H9 (cell line): ENCODE measurements around the gene SSUH2. TPM values are rescaled to one million over a fixed set of nuclear protein-coding genes. Genes with fewer than 3 reads are reported as not detected.

ENCODE experiments used
- DNase-seq: peaks from one replicate; pipeline ENCODE4 v3.0.0-alpha.2; 2017
- H2AFZ ChIP-seq: one replicate; pipeline ENCODE4 v1.6.1; 2013; ENCODE audit warnings: mild to moderate bottlenecking, low read length, control low read depth, moderate library complexity
- H2AK5ac ChIP-seq: 2 replicates; pipeline ENCODE4 v1.6.1; 2013; ENCODE audit warnings: low read length, control low read depth, mixed read lengths; ENCODE audit not compliant: insufficient read length
- H2BK120ac ChIP-seq: one replicate; pipeline ENCODE4 v1.6.1; 2013; ENCODE audit warnings: low read depth, mild to moderate bottlenecking, low read length, control low read depth, inconsistent platforms; ENCODE audit not compliant: poor library complexity, severe bottlenecking
- H2BK12ac ChIP-seq: 2 replicates; pipeline ENCODE4 v1.6.1; 2013; ENCODE audit warnings: low read length, control low read depth, mixed read lengths, low read depth; ENCODE audit not compliant: insufficient read length
- H2BK15ac ChIP-seq: 2 replicates; pipeline ENCODE4 v1.6.1; 2013; ENCODE audit warnings: low read depth, low read length, control low read depth
- H2BK20ac ChIP-seq: one replicate; pipeline ENCODE4 v1.6.1; 2013; ENCODE audit warnings: low read depth, mild to moderate bottlenecking, low read length, control low read depth, inconsistent platforms; ENCODE audit not compliant: poor library complexity, severe bottlenecking
- H2BK5ac ChIP-seq: 2 replicates; pipeline ENCODE4 v1.6.1; 2013; ENCODE audit warnings: low read length, control low read depth, mixed read lengths; ENCODE audit not compliant: insufficient read length
- H3K14ac ChIP-seq: 2 replicates; pipeline ENCODE4 v1.6.1; 2013; ENCODE audit warnings: low read length, control low read depth; ENCODE audit not compliant: insufficient read depth
- H3K18ac ChIP-seq: 2 replicates; pipeline ENCODE4 v1.6.1; 2013; ENCODE audit warnings: low read depth, mild to moderate bottlenecking, mixed read lengths, low read length, control low read depth; ENCODE audit not compliant: insufficient read length
- H3K23ac ChIP-seq: 2 replicates; pipeline ENCODE4 v1.6.1; 2013; ENCODE audit warnings: low read length, control low read depth, mixed read lengths, low read depth; ENCODE audit not compliant: insufficient read length
- H3K23me2 ChIP-seq: 2 replicates; pipeline ENCODE4 v1.6.1; 2013; ENCODE audit warnings: low read depth, mild to moderate bottlenecking, mixed read lengths, low read length, control low read depth; ENCODE audit not compliant: insufficient read length, poor library complexity, severe bottlenecking
- H3K27ac ChIP-seq: 2 replicates; pipeline ENCODE4 v1.5.1; 2013; ENCODE audit warnings: low read length, control low read depth, mixed read lengths, low read depth; ENCODE audit not compliant: insufficient read length
- H3K27me3 ChIP-seq: 2 replicates; pipeline ENCODE4 v1.6.1; 2013; ENCODE audit warnings: low read length, control low read depth, inconsistent platforms; ENCODE audit not compliant: insufficient read depth
- H3K4ac ChIP-seq: 2 replicates; pipeline ENCODE4 v1.6.1; 2013; ENCODE audit warnings: low read depth, mild to moderate bottlenecking, control low read depth, inconsistent platforms, low read length, moderate library complexity
- H3K4me1 ChIP-seq: 2 replicates; pipeline ENCODE4 v1.6.1; 2013; ENCODE audit warnings: low read length, control low read depth, inconsistent platforms; ENCODE audit not compliant: insufficient read depth
- H3K4me2 ChIP-seq: 2 replicates; pipeline ENCODE4 v1.6.1; 2013; ENCODE audit warnings: low read length, control low read depth, mixed read lengths; ENCODE audit not compliant: insufficient read length, insufficient read depth
- H3K56ac ChIP-seq: 2 replicates; pipeline ENCODE4 v1.6.1; 2013; ENCODE audit warnings: low read depth, mild to moderate bottlenecking, mixed read lengths, low read length, control low read depth; ENCODE audit not compliant: insufficient read length
- H3K79me1 ChIP-seq: 2 replicates; pipeline ENCODE4 v1.6.1; 2013; ENCODE audit warnings: low read depth, mild to moderate bottlenecking, moderate library complexity, low read length, control low read depth, inconsistent platforms; ENCODE audit not compliant: insufficient read depth, poor library complexity, severe bottlenecking
- H3K79me2 ChIP-seq: 2 replicates; pipeline ENCODE4 v1.6.1; 2013; ENCODE audit warnings: low read length, control low read depth, inconsistent platforms; ENCODE audit not compliant: insufficient read depth
- H3K9ac ChIP-seq: 2 replicates; pipeline ENCODE4 v1.6.1; 2013; ENCODE audit warnings: low read length, control low read depth, mixed read lengths; ENCODE audit not compliant: insufficient read length; ENCODE audit errors: extremely low read depth
- H3K9me3 ChIP-seq: one replicate; pipeline ENCODE4 v1.6.1; 2013; ENCODE audit warnings: low read depth, low read length, inconsistent platforms; ENCODE audit not compliant: control insufficient read depth
- H3T11ph ChIP-seq: one replicate; pipeline ENCODE4 v1.6.1; 2013; ENCODE audit warnings: mild to moderate bottlenecking, low read length, control low read depth, inconsistent platforms
- H4K20me1 ChIP-seq: one replicate; pipeline ENCODE4 v1.6.1; 2013; ENCODE audit not compliant: control insufficient read depth, insufficient read length, insufficient read depth
- H4K5ac ChIP-seq: 2 replicates; pipeline ENCODE4 v1.6.1; 2013; ENCODE audit warnings: low read depth, mild to moderate bottlenecking, mixed read lengths, low read length, control low read depth; ENCODE audit not compliant: insufficient read length
- H4K8ac ChIP-seq: replicated peaks from 2 replicates; pipeline ENCODE4 v1.6.1; 2013; ENCODE audit warnings: low read length, control low read depth, mixed read lengths, low read depth; ENCODE audit not compliant: insufficient read length
- H4K91ac ChIP-seq: 2 replicates; pipeline ENCODE4 v1.6.1; 2013; ENCODE audit warnings: low read depth, mild to moderate bottlenecking, moderate library complexity, mixed read lengths, low read length, control low read depth; ENCODE audit not compliant: insufficient read length
- H3K27ac Mint-ChIP-seq, 3 experiments: 2 replicates in 2 of 3; 3 replicates in 1 of 3; pipeline ENCODE4 v1.8.0; 2020 to 2021; ENCODE audit warnings: mixed read lengths in 3 of 3, mild to moderate bottlenecking in 1 of 3, moderate library complexity in 1 of 3
- H3K27me3 Mint-ChIP-seq: 2 replicates; pipeline ENCODE4 v1.8.0; 2021; ENCODE audit warnings: low read depth, mild to moderate bottlenecking, moderate library complexity, mixed read lengths
- H3K36me3 Mint-ChIP-seq, 3 experiments: 2 replicates in 2 of 3; 3 replicates in 1 of 3; pipeline ENCODE4 v1.8.0; 2020 to 2021; ENCODE audit warnings: low read depth in 3 of 3, mixed read lengths in 3 of 3; ENCODE audit not compliant: insufficient read depth in 1 of 3
- H3K4me1 Mint-ChIP-seq, 2 experiments: 2 replicates each; pipeline ENCODE4 v1.8.0; 2020; ENCODE audit warnings: mixed read lengths in 2 of 2
- H3K4me3 Mint-ChIP-seq, 2 experiments: 2 replicates in 1 of 2; 3 replicates in 1 of 2; pipeline ENCODE4 v1.8.0; 2020 to 2021; ENCODE audit warnings: mild to moderate bottlenecking in 2 of 2, mixed read lengths in 2 of 2, moderate library complexity in 1 of 2
- H3K9me3 Mint-ChIP-seq, 2 experiments: 2 replicates in 1 of 2; 3 replicates in 1 of 2; pipeline ENCODE4 v1.8.0; 2020; ENCODE audit warnings: mild to moderate bottlenecking in 2 of 2, mixed read lengths in 2 of 2, moderate library complexity in 1 of 2
- CTCF ChIP-seq: fragments of 200-600 bp; sonication (generic); conservative IDR thresholded peaks from 3 replicates; pipeline ENCODE4 v1.8.0; 2021; ENCODE audit warnings: antibody characterized with exemption, mild to moderate bottlenecking
- WGBS: extraction: QIAGEN DNeasy Blood & Tissue Kit; methylation state at CpG from one replicate; pipeline ENCODE4 v1.1.7; 2013; ENCODE audit warnings: missing lambda C conversion rate, low lambda C conversion rate, mixed read lengths; ENCODE audit not compliant: insufficient read length; ENCODE audit errors: extremely low coverage; 5-methylcytosine and 5-hydroxymethylcytosine counted together
- total RNA-seq: library from RNA; stranded (reverse); gene quantifications from 2 replicates; pipeline ENCODE4 v1.2.1, GENCODE V29; 2021

The SSUH2 gene
- total RNA-seq, 1 experiment from 2014 or later = 0.61 TPM

GRCh38 chr3:8643693-8644365 is 769 bp downstream of the SSUH2 start:
- no peaks in the 10 kb centered on the region for H3K23me2 ChIP-seq
- no peak overlapping the region for H3K56ac ChIP-seq
- no peak overlapping the region for H2AK5ac ChIP-seq
- no peak overlapping the region for H3K4ac ChIP-seq
- H4K5ac ChIP-seq = no peak overlapping the region
- H3K79me2 ChIP-seq = no peaks in the 10 kb centered on the region
- H3K4me1 ChIP-seq = no peaks in the 10 kb centered on the region
- Mint-ChIP-seq H3K36me3 (no peaks in the 10 kb centered on the region), H3K4me3 (no peak overlapping the region), H3K4me1 (peaks cover 2 to 4% of the 10 kb centered on the region in 2 experiments; a peak in 2 of 4 replicates), H3K9me3 (no peaks in the 10 kb centered on the region), H3K27me3 (peaks cover 17% of the 10 kb centered on the region), H3K27ac (no peak overlapping the region)
- H4K20me1 ChIP-seq = no peaks in the 10 kb centered on the region
- no peak overlapping the region for H4K8ac ChIP-seq
- H4K91ac ChIP-seq = no peak overlapping the region
- no peak overlapping the region for H2AFZ ChIP-seq
- no peak overlapping the region for H2BK120ac ChIP-seq
- H3K9me3 ChIP-seq = no peaks in the 10 kb centered on the region
- no peaks in the 10 kb centered on the region for H3K79me1 ChIP-seq
- no peak overlapping the region for H2BK5ac ChIP-seq
- H3K14ac ChIP-seq = no peak overlapping the region
- WGBS = no CpG with 5 or more reads among the region's 10 CpGs
- no peak overlapping the region for H2BK12ac ChIP-seq
- TF ChIP-seq CTCF = no peak
- H3K27me3 ChIP-seq = no peaks in the 10 kb centered on the region
- H3K27ac ChIP-seq = no peak overlapping the region
- H2BK15ac ChIP-seq = no peak overlapping the region
- no peak overlapping the region for H3K9ac ChIP-seq
- H3K18ac ChIP-seq = no peak overlapping the region
- H2BK20ac ChIP-seq = no peak overlapping the region
- H3K4me2 ChIP-seq = no peak overlapping the region
- no peak overlapping the region for H3T11ph ChIP-seq
- no peak overlapping the region for H3K23ac ChIP-seq
- DNase-seq = no peak
